K562 (cell line): Measurements from ENCODE around the gene FRMD7. TPM values are rescaled to one million over a fixed set of nuclear protein-coding genes. Genes with fewer than 3 reads are reported as not detected.

ENCODE experiments used
- ATAC-seq: fragments of 200-7000 bp; cut with Tn5 transposase; 3 replicates; pipeline ENCODE4 v1.9.1; 2020; ENCODE audit warnings: moderate library complexity
- BruUV-seq: library from RNA; stranded (reverse); fragments of 400-500 nt; replicated peaks from 2 replicates; lab custom pipeline; 2021; lab: Mats Ljungman, UMichigan
- CTCF ChIA-PET: fragments of 300-600 bp; formaldehyde crosslinking; extraction: SDS; loops from one replicate; lab custom pipeline; 2021; ENCODE audit warnings: low intra/inter-chr PET ratio; lab: Yijun Ruan, JAX
- POLR2A ChIA-PET: fragments of 300-600, 350-650 bp; sonication (Branson Sonifier 250); formaldehyde crosslinking; extraction: SDS; loops from one replicate; lab custom pipeline; 2021; ENCODE audit warnings: antibody characterized with exemption, inconsistent platforms; lab: Yijun Ruan, JAX
- DNase-seq, 4 experiments: peaks; one replicate each; pipeline versions ENCODE4 v3.0.0 to v3.0.0-alpha.2; 2011 to 2018; ENCODE audit warnings: low spot score in 3 of 4, mixed read lengths in 3 of 4; ENCODE audit errors: extremely low read depth in 1 of 4
- FAIRE-seq: peaks from 2 replicates; lab custom pipeline; 2011; peaks lifted over from hg19 to GRCh38; lab: Jason Lieb, UNC
- H2AFZ ChIP-seq: 2 replicates; pipeline ENCODE4 v1.6.0; 2011; ENCODE audit warnings: low read depth, low read length, control low read depth, inconsistent platforms
- H3K27ac ChIP-seq: fragments of 200-600 bp; 3 replicates; pipeline ENCODE4 v1.8.0; 2011; ENCODE audit warnings: low read depth, mild to moderate bottlenecking, control low read depth, inconsistent platforms, low read length, moderate library complexity, mixed read lengths; ENCODE audit errors: extremely low read depth
- H3K27me3 ChIP-seq, 2 experiments: fragments of 300-600 bp in 1 of 2; 2 replicates in 1 of 2; 3 replicates in 1 of 2; pipeline versions ENCODE4 v1.6.0 to v1.8.0; 2011; ENCODE audit warnings: inconsistent platforms in 2 of 2, low read length in 2 of 2, mild to moderate bottlenecking in 1 of 2, mixed read lengths in 1 of 2, moderate library complexity in 1 of 2; ENCODE audit not compliant: control insufficient read depth in 2 of 2, insufficient read depth in 2 of 2
- H3K36me3 ChIP-seq: fragments of 300-600 bp; 3 replicates; pipeline ENCODE4 v1.8.0; 2011; ENCODE audit warnings: mild to moderate bottlenecking, low read length, inconsistent platforms; ENCODE audit not compliant: control insufficient read depth, insufficient read depth
- H3K4me1 ChIP-seq, 2 experiments: fragments of 200-600 bp in 1 of 2; replicated peaks in 1 of 2; 2 replicates in 1 of 2; 3 replicates in 1 of 2; pipeline versions ENCODE4 v1.5.1 to v1.8.0; 2011; ENCODE audit warnings: inconsistent platforms in 2 of 2, low read length in 2 of 2, mild to moderate bottlenecking in 1 of 2, mixed read lengths in 1 of 2, moderate library complexity in 1 of 2; ENCODE audit not compliant: control insufficient read depth in 2 of 2, insufficient read depth in 2 of 2
- H3K4me2 ChIP-seq: 2 replicates; pipeline ENCODE4 v1.6.1; 2011; ENCODE audit warnings: low read length, control low read depth, inconsistent platforms, mixed read lengths; ENCODE audit not compliant: insufficient read depth
- H3K4me3 ChIP-seq: fragments of 200-600 bp; sonication (generic), shearing (Covaris generic); 2 replicates; pipeline ENCODE4 v1.5.1; 2016; ENCODE audit warnings: control low read depth, inconsistent platforms
- H3K79me2 ChIP-seq: fragments of 200-600 bp; 3 replicates; pipeline ENCODE4 v1.8.0; 2011; ENCODE audit warnings: low read length, inconsistent platforms; ENCODE audit not compliant: control insufficient read depth, insufficient read depth
- H3K9ac ChIP-seq, 2 experiments: 2 replicates each; pipeline versions ENCODE4 v1.6.0 to v1.6.1; 2011; ENCODE audit warnings: low read depth in 2 of 2, low read length in 2 of 2, control low read depth in 1 of 2, inconsistent platforms in 1 of 2, mild to moderate bottlenecking in 1 of 2, mixed read lengths in 1 of 2; ENCODE audit not compliant: insufficient read depth in 1 of 2
- H3K9me1 ChIP-seq: one replicate; pipeline ENCODE4 v1.6.0; 2011; ENCODE audit warnings: inconsistent platforms, mild to moderate bottlenecking, low read length, moderate library complexity; ENCODE audit not compliant: control insufficient read depth, insufficient read depth
- H3K9me3 ChIP-seq: replicated peaks from 2 replicates; pipeline ENCODE4 v1.5.1; 2011; ENCODE audit warnings: low read depth, low read length, inconsistent platforms; ENCODE audit not compliant: control insufficient read depth, insufficient read depth
- H4K20me1 ChIP-seq: replicated peaks from 2 replicates; pipeline ENCODE4 v1.6.1; 2011; ENCODE audit warnings: low read length, inconsistent platforms, mixed read lengths; ENCODE audit not compliant: control insufficient read depth, insufficient read depth
- CHCHD3 ChIP-seq: fragments of 250-450 bp; sonication (Bioruptor Pico); IDR thresholded peaks from 2 replicates; pipeline ENCODE4 v2.1.2; 2022; ENCODE audit warnings: mild to moderate bottlenecking
- DNMT1 ChIP-seq: fragments of 450-650 bp; IDR thresholded peaks from 2 replicates; pipeline ENCODE4 v1.6.1; 2016; ENCODE audit warnings: antibody characterized with exemption, mild to moderate bottlenecking
- LARP7 ChIP-seq: fragments of 450-650 bp; IDR thresholded peaks from 2 replicates; pipeline ENCODE4 v1.6.1; 2016
- MYNN ChIP-seq, 2 experiments: sonication (generic); formaldehyde crosslinking in 1 of 2; IDR thresholded peaks; 2 replicates each; pipeline versions ENCODE4 v1.5.0 to v1.6.1; 2016 to 2020; ENCODE audit warnings: antibody characterized with exemption in 1 of 2, missing genetic modification reagents in 1 of 2
- NR2C1 ChIP-seq, 2 experiments: fragments of 450-650 bp; IDR thresholded peaks; 2 replicates each; pipeline ENCODE4 v1.6.1; 2017; ENCODE audit warnings: mild to moderate bottlenecking in 2 of 2, antibody characterized with exemption in 1 of 2, inconsistent platforms in 1 of 2, missing compliant biosample characterization in 1 of 2, missing genetic modification characterization in 1 of 2
- RFX1 ChIP-seq: fragments of 450-650 bp; IDR thresholded peaks from 2 replicates; pipeline ENCODE4 v1.6.1; 2016; ENCODE audit warnings: mild to moderate bottlenecking, moderate library complexity
- ZNF384 ChIP-seq: IDR thresholded peaks from 2 replicates; pipeline ENCODE4 v1.6.1; 2012; ENCODE audit warnings: low read depth, low read length, improper control_type of control experiment
- WGBS: fragments of 100-300 bp; shearing (Covaris generic); methylation state at CpG from one replicate; pipeline ENCODE4 v1.1.6; 2016; ENCODE audit warnings: low coverage, mixed read lengths; ENCODE audit not compliant: insufficient coverage; ENCODE audit errors: missing lambda C conversion rate; 5-methylcytosine and 5-hydroxymethylcytosine counted together
- in situ Hi-C: fragments of 300-500 bp; cut with MboI; formaldehyde crosslinking; loops from 4 replicates; pipeline ENCODE4 v1.15.0; 2018; ENCODE audit warnings: inconsistent platforms, mixed read lengths
- intact Hi-C: fragments of 100-400 bp; cut with micrococcal nuclease; formaldehyde crosslinking; loops from 2 replicates; pipeline ENCODE4 v1.14.2; 2022
- polyA plus RNA-seq, 8 experiments: library from polyadenylated mRNA; depleted of rRNA in 4 of 8; stranded (reverse) in 5 of 8; unstranded in 3 of 8; fragments of >200 nt; fragmentation: Nextera tagmentation in 2 of 8; fragmentation: Illumina TruSeq in 1 of 8; extraction: Ambion mirVana in 2 of 8; extraction: Trizol in 1 of 8; gene quantifications; 2 replicates each; pipeline versions ENCODE4 v1.2.1 to v1.2.3, GENCODE V29; 2011 to 2014; ENCODE audit warnings: inconsistent platforms in 1 of 8, missing spikeins in 1 of 8
- total RNA-seq, 7 experiments: library from RNA; depleted of rRNA in 6 of 7; stranded (reverse); fragments of >200 nt in 6 of 7; fragmentation: Illumina TruSeq in 2 of 7; extraction: Trizol in 2 of 7; gene quantifications; 2 replicates each; pipeline versions ENCODE4 v1.2.1 to v1.2.3, GENCODE V29; 2011 to 2021; ENCODE audit warnings: low replicate concordance in 1 of 7

The FRMD7 gene
- total and polyA plus RNA-seq, 9 of the 15 experiments (the other 6 are each of a cell fraction or from before 2014, with no cell fraction given), result 0.06 to 0.09 TPM; not detected in 7

DNA sequence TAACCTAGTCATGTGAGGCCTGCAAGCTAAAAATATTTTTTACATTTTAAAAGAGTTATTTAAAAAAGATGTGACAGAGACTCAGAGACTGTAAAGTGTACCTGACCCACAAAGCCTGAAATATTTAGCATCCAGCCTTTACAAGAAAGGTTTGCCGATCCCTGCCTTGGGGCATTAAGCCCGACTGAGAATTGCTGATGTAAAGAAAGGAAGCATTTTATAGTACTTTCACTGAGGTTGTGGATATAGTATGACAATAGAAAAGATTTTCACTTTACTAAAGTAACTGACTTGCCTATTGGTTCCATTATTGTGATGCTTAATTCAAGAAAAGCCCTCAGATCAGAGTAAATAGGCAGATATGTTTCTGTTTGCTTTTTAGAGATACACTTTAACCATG is 87.8 kb downstream of the FRMD7 start:
- Histone ChIP-seq H3K9me1 (no peaks in the 10 kb centered on the region), H3K4me3 (no peak overlapping the region), H3K9me3 (no peaks in the 10 kb centered on the region), H3K4me2 (no peak overlapping the region), H3K36me3 (peaks cover 2% of the 10 kb centered on the region; the same call in 1 of the 3 replicates), H2AFZ (no peak overlapping the region), H3K27me3 (no peaks in the 10 kb centered on the region), H3K27ac (no peak overlapping the region), H4K20me1 (peaks cover 1% of the 10 kb centered on the region; the same call in 1 of the 2 replicates), H3K79me2 (peaks cover 96% of the 10 kb centered on the region), H3K4me1 (peaks cover 0 to 9% of the 10 kb centered on the region in 2 experiments; a peak in 2 of 5 replicates), H3K9ac (no peak overlapping the region)
- DNase-seq (no peak), ATAC-seq (no peak), FAIRE-seq (no peak)
- 83% methylated on average over 2 of the region's 2 CpGs for WGBS
- TF ChIP-seq LARP7, result no peak
- TF ChIP-seq CHCHD3, result no peak
- no peak for TF ChIP-seq DNMT1
- TF ChIP-seq NR2C1 (IDR thresholded peaks at IDR 0.05), result no peak
- no peak for TF ChIP-seq NR2C1 (tag; IDR thresholded peaks at IDR 0.05)
- intact Hi-C loops (no loop called here), in situ Hi-C loops (no loop called here)
- ChIA-PET POLR2A (interaction anchor here (0.7 kb wide), 1 partner anchor 15 kb away, joined by 3 read pairs; no protein-coding TSS in a partner anchor), CTCF (no interaction called here)
- no TSS peak for BruUV-seq

DNA sequence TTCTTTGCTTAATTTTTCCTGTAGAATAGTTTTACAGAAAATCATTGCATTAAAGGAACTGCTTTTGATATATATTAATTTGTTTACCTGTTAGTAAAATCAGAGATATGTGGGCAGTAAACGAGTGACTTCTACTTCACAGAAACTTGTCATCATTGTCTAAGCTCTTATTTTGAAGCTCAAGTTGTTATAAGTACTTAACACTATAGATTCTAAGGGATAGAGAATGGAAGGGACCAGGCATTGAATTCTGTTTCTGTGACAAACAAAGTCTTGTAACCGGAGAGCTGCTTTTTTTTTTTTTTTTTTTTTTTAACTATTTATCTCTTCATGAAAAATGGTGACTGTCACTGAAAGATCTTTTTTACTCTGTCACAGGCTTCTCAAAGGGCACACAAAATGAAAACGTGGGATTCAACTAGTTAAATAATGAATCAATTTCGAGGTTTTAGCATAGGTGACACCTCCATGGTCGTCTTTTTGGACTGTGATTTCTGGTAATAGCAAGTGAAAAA is 90.3 kb downstream of the FRMD7 start:
- H3K9me1 ChIP-seq, result no peaks in the 10 kb centered on the region
- FAIRE-seq (no peak), DNase-seq (no peak), ATAC-seq (no peak; the same call in 2 of the 3 replicates)
- in situ Hi-C loops, result no loop called here
- H3K9ac ChIP-seq, result no peak overlapping the region
- 0 out of 2 replicates have a peak, but pooled peaks cover 5% of the 10 kb centered on the region for H4K20me1 ChIP-seq
- H3K9me3 ChIP-seq, result no peaks in the 10 kb centered on the region
- H3K4me2 ChIP-seq, result peak overlapping the region; percentile 14; the same call in 1 of the 2 replicates
- peaks cover 97% of the 10 kb centered on the region for H3K79me2 ChIP-seq
- TF ChIP-seq MYNN (IDR thresholded peaks at IDR 0.05) (peak; percentile 88), MYNN (CRISPR knock-in tag; IDR thresholded peaks at IDR 0.05) (no peak), ZNF384 (peak; percentile 76), RFX1 (no peak)
- ChIA-PET CTCF (interaction anchor here (0.6 kb wide), 1 partner anchor 674 kb away, joined by 3 read pairs; no protein-coding TSS in a partner anchor), POLR2A (interaction anchor here (1.1 kb wide), 1 partner anchor 13 kb away, joined by 3 read pairs; no protein-coding TSS in a partner anchor)
- no peak overlapping the region for H2AFZ ChIP-seq
- H3K36me3 ChIP-seq, result peaks cover 13% of the 10 kb centered on the region
- no TSS peak for BruUV-seq
- 20% methylated on average over 4 of the region's 5 CpGs for WGBS
- no peak overlapping the region for H3K4me3 ChIP-seq
- intact Hi-C loops, result no loop called here
- H3K27ac ChIP-seq, result no peak overlapping the region
- peaks cover 5 to 11% of the 10 kb centered on the region in 2 experiments; a peak in 3 of 5 replicates for H3K4me1 ChIP-seq
- H3K27me3 ChIP-seq, result no peaks in the 10 kb centered on the region
